IMR-90 (cell line): Measurements from ENCODE around the gene ALKBH5. TPM values are rescaled to one million over a fixed set of nuclear protein-coding genes. Genes with fewer than 3 reads are reported as not detected.

Experiments used
- ATAC-seq: fragments of 200-7000 bp; cut with Tn5 transposase; 2 replicates; pipeline ENCODE4 v1.9.1; 2020; ENCODE audit warnings: low read depth, mild to moderate bottlenecking, moderate library complexity
- BruUV-seq: library from RNA; stranded (reverse); fragments of 400-500 nt; replicated peaks from 2 replicates; lab custom pipeline; 2021; lab: Mats Ljungman, UMichigan
- CTCF ChIA-PET: fragments of 300-600 bp; formaldehyde crosslinking; extraction: SDS; loops from one replicate; lab custom pipeline; 2021; ENCODE audit warnings: antibody characterized with exemption; lab: Yijun Ruan, JAX
- POLR2A ChIA-PET: fragments of 300-600 bp; sonication (Branson Sonifier 250); formaldehyde crosslinking; loops from one replicate; lab custom pipeline; 2022; ENCODE audit warnings: antibody characterized with exemption; ENCODE audit not compliant: unreplicated experiment; lab: Charles Lee
- DNase-seq: peaks from one replicate; pipeline ENCODE4 v3.0.0; 2013
- H2AFZ ChIP-seq: replicated peaks from 2 replicates; pipeline ENCODE3; 2013; ENCODE audit warnings: low read length, mild to moderate bottlenecking; ENCODE audit not compliant: poor library complexity
- H2AK5ac ChIP-seq: 2 replicates; pipeline ENCODE4 v1.6.1; 2013; ENCODE audit warnings: low read depth, low read length, inconsistent platforms
- H2AK9ac ChIP-seq: replicated peaks from 2 replicates; pipeline ENCODE3; 2013; ENCODE audit warnings: mild to moderate bottlenecking, low read depth, low read length, moderate library complexity; ENCODE audit not compliant: poor library complexity
- H2BK120ac ChIP-seq: 2 replicates; pipeline ENCODE4 v1.6.1; 2013; ENCODE audit warnings: low read depth, low read length, inconsistent platforms
- H2BK15ac ChIP-seq: 3 replicates; pipeline ENCODE4 v1.6.1; 2013; ENCODE audit warnings: low read depth, low read length, inconsistent platforms
- H2BK20ac ChIP-seq: 2 replicates; pipeline ENCODE4 v1.6.1; 2013; ENCODE audit warnings: low read depth, mild to moderate bottlenecking, inconsistent platforms, low read length, moderate library complexity
- H2BK5ac ChIP-seq: 2 replicates; pipeline ENCODE4 v1.6.1; 2013; ENCODE audit warnings: mild to moderate bottlenecking, low read depth, low read length, inconsistent platforms; ENCODE audit not compliant: poor library complexity, severe bottlenecking
- H3K14ac ChIP-seq: replicated peaks from 2 replicates; pipeline ENCODE4 v1.6.1; 2013; ENCODE audit warnings: low read depth, low read length, inconsistent platforms
- H3K18ac ChIP-seq: 2 replicates; pipeline ENCODE4 v1.6.1; 2013; ENCODE audit warnings: low read depth, low read length, control low read depth
- H3K23ac ChIP-seq: 2 replicates; pipeline ENCODE4 v1.6.1; 2013; ENCODE audit warnings: low read depth, low read length, inconsistent platforms
- H3K27ac ChIP-seq: 2 replicates; pipeline ENCODE4 v1.5.1; 2013; ENCODE audit warnings: mild to moderate bottlenecking, control low read depth, low read length; ENCODE audit not compliant: insufficient read depth
- H3K27me3 ChIP-seq: 2 replicates; pipeline ENCODE4 v1.6.1; 2013; ENCODE audit warnings: low read length; ENCODE audit not compliant: control insufficient read depth, insufficient read depth
- H3K36me3 ChIP-seq: 2 replicates; pipeline ENCODE4 v1.6.1; 2013; ENCODE audit warnings: low read length, mixed read lengths; ENCODE audit not compliant: control insufficient read depth, insufficient read depth
- H3K4ac ChIP-seq: 2 replicates; pipeline ENCODE4 v1.6.1; 2013; ENCODE audit warnings: low read depth, low read length, inconsistent platforms
- H3K4me1 ChIP-seq: 2 replicates; pipeline ENCODE4 v1.6.1; 2013; ENCODE audit warnings: low read length, mixed read lengths; ENCODE audit not compliant: control insufficient read depth, insufficient read depth
- H3K4me2 ChIP-seq: 2 replicates; pipeline ENCODE4 v1.6.1; 2013; ENCODE audit warnings: low read depth, mild to moderate bottlenecking, control low read depth, low read length, moderate library complexity
- H3K4me3 ChIP-seq: 2 replicates; pipeline ENCODE4 v1.5.1; 2013; ENCODE audit warnings: low read depth, mild to moderate bottlenecking, control low read depth, low read length, moderate library complexity; ENCODE audit not compliant: insufficient read depth
- H3K56ac ChIP-seq: 2 replicates; pipeline ENCODE4 v1.6.1; 2013; ENCODE audit warnings: low read length, inconsistent platforms; ENCODE audit not compliant: insufficient read depth; ENCODE audit errors: extremely low read depth
- H3K79me1 ChIP-seq, 2 experiments: 2 replicates each; pipeline ENCODE4 v1.6.1; 2013; ENCODE audit warnings: low read length in 2 of 2, inconsistent platforms in 1 of 2, low read depth in 1 of 2
- H3K9ac ChIP-seq: 2 replicates; pipeline ENCODE4 v1.6.1; 2013; ENCODE audit warnings: low read depth, low read length, control low read depth
- H3K9me1 ChIP-seq: 2 replicates; pipeline ENCODE4 v1.6.1; 2013; ENCODE audit warnings: low read length, inconsistent platforms; ENCODE audit not compliant: insufficient read depth
- H3K9me3 ChIP-seq: 2 replicates; pipeline ENCODE4 v1.6.1; 2013; ENCODE audit warnings: low read length; ENCODE audit not compliant: control insufficient read depth, insufficient read depth
- H4K20me1 ChIP-seq: 2 replicates; pipeline ENCODE4 v1.6.1; 2013; ENCODE audit warnings: low read length, inconsistent platforms; ENCODE audit not compliant: insufficient read depth
- H4K5ac ChIP-seq: 2 replicates; pipeline ENCODE4 v1.6.1; 2013; ENCODE audit warnings: mild to moderate bottlenecking, low read depth, low read length, control low read depth
- H4K8ac ChIP-seq, 2 experiments: 2 replicates each; pipeline ENCODE4 v1.6.1; 2013; ENCODE audit warnings: low read depth in 2 of 2, low read length in 2 of 2, control low read depth in 1 of 2, inconsistent platforms in 1 of 2
- H4K91ac ChIP-seq: 2 replicates; pipeline ENCODE4 v1.6.1; 2013; ENCODE audit warnings: low read depth, low read length, inconsistent platforms; ENCODE audit not compliant: insufficient read depth
- CEBPB ChIP-seq: IDR thresholded peaks from 2 replicates; pipeline ENCODE4 v1.6.1; 2012; ENCODE audit warnings: low read depth, low read length, improper control_type of control experiment
- MAFK ChIP-seq: IDR thresholded peaks from 2 replicates; pipeline ENCODE4 v1.6.1; 2012; ENCODE audit warnings: low read depth, low read length, improper control_type of control experiment
- MXI1 ChIP-seq: IDR thresholded peaks from 2 replicates; pipeline ENCODE4 v1.6.1; 2012; ENCODE audit warnings: low read depth, mild to moderate bottlenecking, low read length, moderate library complexity, borderline replicate concordance
- POLR2A ChIP-seq: IDR thresholded peaks from 2 replicates; pipeline ENCODE4 v1.6.1; 2012; ENCODE audit warnings: mild to moderate bottlenecking, low read depth, low read length
- RCOR1 ChIP-seq: IDR thresholded peaks from 2 replicates; pipeline ENCODE4 v1.6.1; 2012; ENCODE audit warnings: mild to moderate bottlenecking, low read length, improper control_type of control experiment; ENCODE audit not compliant: insufficient replicate concordance
- RFX5 ChIP-seq: IDR thresholded peaks from 2 replicates; pipeline ENCODE4 v1.8.0; 2012; ENCODE audit warnings: low read depth, mild to moderate bottlenecking, low read length, moderate library complexity
- WGBS, 2 experiments: methylation state at CpG; one replicate each; pipeline versions ENCODE4 v1.1.5 to v1.1.7; 2013; ENCODE audit warnings: missing lambda C conversion rate in 2 of 2; ENCODE audit not compliant: insufficient read length in 1 of 2; ENCODE audit errors: extremely low coverage in 2 of 2; 5-methylcytosine and 5-hydroxymethylcytosine counted together
- dilution Hi-C: fragments of 300-500 bp; cut with HindIII; formaldehyde crosslinking; loops from one replicate; pipeline ENCODE4 v1.14.3; 2018; ENCODE audit warnings: low sequenced_read_pairs; ENCODE audit not compliant: unreplicated experiment
- in situ Hi-C: fragments of 300-500 bp; cut with MboI; formaldehyde crosslinking; loops from 3 replicates; pipeline ENCODE4 v1.14.3; 2019; ENCODE audit warnings: low sequenced_read_pairs, inconsistent platforms, mixed read lengths
- intact Hi-C: fragments of 100-400 bp; cut with micrococcal nuclease; formaldehyde crosslinking; loops from 2 replicates; pipeline ENCODE4 v1.10.0; 2022
- polyA plus RNA-seq, 3 experiments: library from polyadenylated mRNA; depleted of rRNA; stranded (reverse); fragments of >200 nt; gene quantifications; 2 replicates each; pipeline ENCODE4 v1.2.3, GENCODE V29; 2012; ENCODE audit warnings: low replicate concordance in 1 of 3
- total RNA-seq: library from RNA; depleted of rRNA; stranded (reverse); fragments of >200 nt; gene quantifications from 2 replicates; pipeline ENCODE4 v1.2.3, GENCODE V29; 2012
- TF ChIP-seq, protein P1 (sequence below): fragments of 150-350 bp; IDR thresholded peaks from 2 replicates; pipeline ENCODE4 v1.6.1; 2017; ENCODE audit warnings: mild to moderate bottlenecking, antibody characterized with exemption, low read length, low read depth
- TF ChIP-seq, protein P2 (sequence below): fragments of 150-350 bp; IDR thresholded peaks from 2 replicates; pipeline ENCODE4 v1.6.1; 2016; ENCODE audit warnings: low read depth, mild to moderate bottlenecking, low read length, moderate library complexity, borderline replicate concordance

The ALKBH5 gene
- total and polyA plus RNA-seq, 2 of the 4 experiments (the other 2 are of a cell fraction): 57.6 to 79.6 TPM

DNA sequence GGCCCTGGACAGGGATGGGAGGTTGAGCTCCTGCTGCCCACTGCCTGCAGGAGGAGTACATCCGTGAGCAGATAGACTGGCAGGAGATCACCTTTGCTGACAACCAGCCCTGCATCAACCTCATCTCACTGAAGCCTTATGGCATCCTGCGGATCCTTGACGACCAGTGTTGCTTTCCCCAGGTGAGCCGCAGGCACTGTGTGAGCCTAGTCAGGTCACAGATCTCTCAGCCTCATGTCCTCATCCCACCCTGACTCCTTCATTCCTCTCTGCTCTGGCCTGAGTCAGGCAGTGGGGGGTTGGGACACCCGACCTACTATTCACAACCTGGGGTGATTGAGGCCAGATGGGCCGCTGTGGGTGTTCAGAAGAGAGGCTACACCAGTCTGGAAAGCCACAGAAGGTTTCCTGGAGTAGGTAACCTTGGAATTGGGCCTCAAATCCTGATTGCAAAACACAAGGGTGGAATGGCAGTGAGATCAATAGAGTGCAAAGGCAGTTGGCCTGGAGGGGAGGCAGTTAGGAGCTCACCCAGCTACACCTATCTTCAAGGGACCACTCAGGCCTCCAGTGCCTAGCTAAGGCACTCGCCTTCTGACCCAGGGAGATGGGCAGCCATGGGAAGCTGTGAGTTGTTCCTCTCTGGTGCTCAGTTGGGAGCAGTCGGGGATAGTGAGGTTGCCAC is 45.4 kb upstream of the ALKBH5 start:
- Histone ChIP-seq H3K27ac (no peak overlapping the region), H3K4me3 (no peak overlapping the region), H2BK5ac (no peak overlapping the region), H3K9ac (no peak overlapping the region), H3K9me1 (no peaks in the 10 kb centered on the region), H3K36me3 (no peaks in the 10 kb centered on the region), H3K4ac (no peak overlapping the region), H4K91ac (no peak overlapping the region), H4K20me1 (peaks cover 2% of the 10 kb centered on the region; the same call in 1 of the 2 replicates), H3K18ac (no peak overlapping the region), H2BK15ac (no peak overlapping the region), H4K8ac (no peak overlapping the region), H3K56ac (no peak overlapping the region), H3K79me1 (no peaks in the 10 kb centered on the region), H3K9me3 (no peaks in the 10 kb centered on the region), H2AFZ (no peak overlapping the region), H3K4me2 (no peak overlapping the region), H2AK9ac (no peak overlapping the region), H3K23ac (no peak overlapping the region), H2AK5ac (no peak overlapping the region), H3K4me1 (no peaks in the 10 kb centered on the region), H3K27me3 (peaks cover 3% of the 10 kb centered on the region; the same call in 1 of the 2 replicates), H3K14ac (no peak overlapping the region), H4K5ac (no peak overlapping the region), H2BK120ac (no peak overlapping the region), H2BK20ac (no peak overlapping the region)
- BruUV-seq: no TSS peak
- intact Hi-C loops: no loop called here
- no CpG with 5 or more reads among the region's 8 CpGs for WGBS, 2 experiments
- TF ChIP-seq, protein P1, sequence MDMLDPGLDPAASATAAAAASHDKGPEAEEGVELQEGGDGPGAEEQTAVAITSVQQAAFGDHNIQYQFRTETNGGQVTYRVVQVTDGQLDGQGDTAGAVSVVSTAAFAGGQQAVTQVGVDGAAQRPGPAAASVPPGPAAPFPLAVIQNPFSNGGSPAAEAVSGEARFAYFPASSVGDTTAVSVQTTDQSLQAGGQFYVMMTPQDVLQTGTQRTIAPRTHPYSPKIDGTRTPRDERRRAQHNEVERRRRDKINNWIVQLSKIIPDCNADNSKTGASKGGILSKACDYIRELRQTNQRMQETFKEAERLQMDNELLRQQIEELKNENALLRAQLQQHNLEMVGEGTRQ: no peak
- no peak for TF ChIP-seq POLR2A
- TF ChIP-seq MXI1: no peak
- TF ChIP-seq, protein P2, sequence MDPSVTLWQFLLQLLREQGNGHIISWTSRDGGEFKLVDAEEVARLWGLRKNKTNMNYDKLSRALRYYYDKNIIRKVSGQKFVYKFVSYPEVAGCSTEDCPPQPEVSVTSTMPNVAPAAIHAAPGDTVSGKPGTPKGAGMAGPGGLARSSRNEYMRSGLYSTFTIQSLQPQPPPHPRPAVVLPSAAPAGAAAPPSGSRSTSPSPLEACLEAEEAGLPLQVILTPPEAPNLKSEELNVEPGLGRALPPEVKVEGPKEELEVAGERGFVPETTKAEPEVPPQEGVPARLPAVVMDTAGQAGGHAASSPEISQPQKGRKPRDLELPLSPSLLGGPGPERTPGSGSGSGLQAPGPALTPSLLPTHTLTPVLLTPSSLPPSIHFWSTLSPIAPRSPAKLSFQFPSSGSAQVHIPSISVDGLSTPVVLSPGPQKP: no peak
- no peak for TF ChIP-seq RFX5
- no peak for TF ChIP-seq RCOR1
- TF ChIP-seq MAFK: no peak
- no peak for TF ChIP-seq CEBPB
- in situ Hi-C loops: no loop called here
- ChIA-PET CTCF (no interaction called here), POLR2A (no interaction called here)
- DNase-seq (no peak), ATAC-seq (no peak)
- dilution Hi-C loops: no loop called here
